HEK293 (cell line): ENCODE results near the gene GRN.

Source experiments
- CTCF ChIA-PET: fragments of 350-600 bp; formaldehyde crosslinking; extraction: SDS; loops from one replicate; lab custom pipeline; 2021; ENCODE audit warnings: antibody characterized with exemption; lab: Yijun Ruan, JAX
- POLR2A ChIA-PET: fragments of 300-600 bp; formaldehyde crosslinking; extraction: SDS; loops from one replicate; lab custom pipeline; 2020; ENCODE audit warnings: antibody characterized with exemption, inconsistent platforms; lab: Yijun Ruan, JAX
- H3K27ac ChIP-seq: fragments of 200-500 bp; sonication (Bioruptor generic); 2 replicates; pipeline ENCODE4 v1.5.1; 2014; ENCODE audit warnings: low read depth, low read length, control low read depth, inconsistent platforms; ENCODE audit errors: extremely low read depth
- H3K36me3 ChIP-seq, 2 experiments: fragments of 200-500 bp in 1 of 2; sonication (Bioruptor generic) in 1 of 2; 1 replicate in 1 of 2; 2 replicates in 1 of 2; pipeline ENCODE4 v1.5.1; 2014 to 2017; ENCODE audit warnings: inconsistent platforms in 2 of 2, low read length in 2 of 2; ENCODE audit not compliant: control insufficient read depth in 2 of 2, insufficient read depth in 1 of 2
- H3K4me1 ChIP-seq: fragments of 200-500 bp; sonication (Bioruptor generic); 2 replicates; pipeline ENCODE4 v1.5.1; 2014; ENCODE audit warnings: mild to moderate bottlenecking, low read length, inconsistent platforms; ENCODE audit not compliant: control insufficient read depth, insufficient read depth
- H3K4me3 ChIP-seq: 2 replicates; pipeline ENCODE4 v1.5.1; 2011; ENCODE audit warnings: low read depth, mild to moderate bottlenecking, control low read depth, low read length, moderate library complexity
- H3K9me3 ChIP-seq: fragments of 200-500 bp; sonication (Bioruptor generic); 2 replicates; pipeline ENCODE4 v1.5.1; 2014; ENCODE audit warnings: low read depth, low read length, inconsistent platforms; ENCODE audit not compliant: control insufficient read depth, insufficient read depth
- GFI1B ChIP-seq: fragments of 450-650 bp; formaldehyde crosslinking; IDR thresholded peaks from 2 replicates; pipeline ENCODE4 v1.5.1; 2016; ENCODE audit warnings: missing biosample characterization, missing genetic modification characterization
- GLI4 ChIP-seq: fragments of 450-650 bp; formaldehyde crosslinking; IDR thresholded peaks from 2 replicates; pipeline ENCODE4 v1.5.1; 2016; ENCODE audit warnings: missing biosample characterization, missing genetic modification characterization
- GLIS2 ChIP-seq: fragments of 450-650 bp; formaldehyde crosslinking; IDR thresholded peaks from 2 replicates; pipeline ENCODE4 v1.5.1; 2016; ENCODE audit warnings: missing biosample characterization, missing genetic modification characterization
- KLF7 ChIP-seq: fragments of 450-650 bp; formaldehyde crosslinking; IDR thresholded peaks from 2 replicates; pipeline ENCODE4 v1.5.1; 2016; ENCODE audit warnings: missing biosample characterization, missing genetic modification characterization, borderline replicate concordance
- MZF1 ChIP-seq: fragments of 450-650 bp; formaldehyde crosslinking; IDR thresholded peaks from 2 replicates; pipeline ENCODE4 v1.5.1; 2017; ENCODE audit warnings: missing biosample characterization, missing genetic modification characterization, borderline replicate concordance
- PRDM4 ChIP-seq: fragments of 450-650 bp; formaldehyde crosslinking; IDR thresholded peaks from 2 replicates; pipeline ENCODE4 v1.5.1; 2017; ENCODE audit warnings: missing biosample characterization, missing genetic modification characterization
- PRDM6 ChIP-seq: fragments of 450-650 bp; formaldehyde crosslinking; IDR thresholded peaks from 2 replicates; pipeline ENCODE4 v1.5.1; 2017; ENCODE audit warnings: missing biosample characterization, missing genetic modification characterization
- ZBTB49 ChIP-seq: fragments of 450-650 bp; formaldehyde crosslinking; IDR thresholded peaks from 2 replicates; pipeline ENCODE4 v1.5.1; 2016; ENCODE audit warnings: missing biosample characterization, missing genetic modification characterization, low read depth
- ZFP41 ChIP-seq: fragments of 450-650 bp; formaldehyde crosslinking; IDR thresholded peaks from 2 replicates; pipeline ENCODE4 v1.5.1; 2016; ENCODE audit warnings: missing biosample characterization, missing genetic modification characterization, borderline replicate concordance
- ZNF175 ChIP-seq: fragments of 450-650 bp; formaldehyde crosslinking; IDR thresholded peaks from 2 replicates; pipeline ENCODE4 v1.5.1; 2016; ENCODE audit warnings: missing biosample characterization, missing genetic modification characterization
- ZNF19 ChIP-seq: fragments of 450-650 bp; formaldehyde crosslinking; IDR thresholded peaks from 2 replicates; pipeline ENCODE4; 2016; ENCODE audit warnings: missing biosample characterization, missing genetic modification characterization, low read depth
- ZNF266 ChIP-seq: fragments of 450-650 bp; formaldehyde crosslinking; IDR thresholded peaks from 2 replicates; pipeline ENCODE4 v1.5.1; 2016; ENCODE audit warnings: missing biosample characterization, missing genetic modification characterization, low read depth
- ZNF521 ChIP-seq: fragments of 450-650 bp; formaldehyde crosslinking; IDR thresholded peaks from 2 replicates; pipeline ENCODE4 v1.5.1; 2017; ENCODE audit warnings: missing biosample characterization, mild to moderate bottlenecking, missing genetic modification characterization
- ZNF549 ChIP-seq: fragments of 450-650 bp; IDR thresholded peaks from 2 replicates; pipeline ENCODE4 v1.5.1; 2018; ENCODE audit warnings: missing biosample characterization, missing genetic modification characterization, mild to moderate bottlenecking, inconsistent platforms, moderate library complexity
- ZNF558 ChIP-seq: fragments of 450-650 bp; formaldehyde crosslinking; IDR thresholded peaks from 2 replicates; pipeline ENCODE4 v1.5.1; 2016; ENCODE audit warnings: missing biosample characterization, missing genetic modification characterization
- ZNF660 ChIP-seq: fragments of 450-650 bp; IDR thresholded peaks from 2 replicates; pipeline ENCODE4 v1.5.1; 2018; ENCODE audit warnings: missing biosample characterization, mild to moderate bottlenecking, missing genetic modification characterization
- ZNF747 ChIP-seq: fragments of 450-650 bp; formaldehyde crosslinking; IDR thresholded peaks from 2 replicates; pipeline ENCODE4 v1.5.1; 2016; ENCODE audit warnings: missing biosample characterization, missing genetic modification characterization
- ZNF843 ChIP-seq: fragments of 450-650 bp; formaldehyde crosslinking; IDR thresholded peaks from 2 replicates; pipeline ENCODE4 v1.5.1; 2016; ENCODE audit warnings: missing biosample characterization, missing genetic modification characterization

GRN gene

GRCh38 chr17:44344939-44345453 is at the start of gene GRN (continued):
- TF ChIP-seq PRDM6 (tag by site-specific recombination) (no peak), ZNF549 (tag by site-specific recombination) (no peak), GFI1B (tag by site-specific recombination) (no peak), ZNF660 (tag by site-specific recombination) (peak; percentile 79; the same call in 1 of the 2 replicates), PRDM4 (tag by site-specific recombination) (peak; percentile 36; the same call in 1 of the 2 replicates)
- TF ChIP-seq, all 188 proteins: peak for 46

- ChIA-PET CTCF (no interaction called here), POLR2A (no interaction called here)
- Histone ChIP-seq H3K27ac (no peak overlapping the region), H3K4me1 (no peaks in the 10 kb centered on the region)
- TF ChIP-seq ZNF19 (tag by site-specific recombination) = no peak
- TF ChIP-seq, all 188 proteins: peak for 0
- Histone ChIP-seq H3K4me3 (no peak overlapping the region), H3K9me3 (no peaks in the 10 kb centered on the region), H3K36me3 (no peaks in the 10 kb centered on the region)
These were observed 47.1 kb upstream of the GRN start for GRCh38 chr17:44297975-44298374.

GRCh38 chr17:44304651-44305050 is 40.5 kb upstream of the GRN start:
- peaks cover 3% of the 10 kb centered on the region; the same call in 1 of the 2 replicates for H3K4me1 ChIP-seq
- TF ChIP-seq MZF1 (tag by site-specific recombination) = no peak
- TF ChIP-seq ZNF175 = no peak
- no peak for TF ChIP-seq ZFP41 (tag by site-specific recombination)
- TF ChIP-seq ZNF843 (tag by site-specific recombination) = no peak
- no peak for TF ChIP-seq KLF7 (tag by site-specific recombination)
- TF ChIP-seq GLIS2 (tag by site-specific recombination) = no peak
- TF ChIP-seq GLI4 (tag by site-specific recombination) = no peak
- no peak for TF ChIP-seq ZNF521 (tag by site-specific recombination)
- no peak for TF ChIP-seq ZNF266
- no peak for TF ChIP-seq ZNF558
- TF ChIP-seq ZNF747 (tag by site-specific recombination) = no peak
- no peak for TF ChIP-seq ZBTB49
- TF ChIP-seq GFI1B (tag by site-specific recombination) = no peak
- ChIA-PET CTCF (interaction anchor here (0.6 to 1.0 kb wide), 4 partner anchors 12 to 86 kb away, joined by 3 read pairs; no protein-coding TSS in a partner anchor), POLR2A (interaction anchor here (0.6 to 1.0 kb wide), 2 partner anchors 19 to 410 kb away, joined by 3 read pairs; no protein-coding TSS in a partner anchor)
- H3K36me3 ChIP-seq = no peaks in the 10 kb centered on the region
- H3K9me3 ChIP-seq = no peaks in the 10 kb centered on the region
- H3K27ac ChIP-seq = no peak overlapping the region
- no peak overlapping the region for H3K4me3 ChIP-seq
